Cardiac muscle cell (in vitro differentiated cells and primary cell): ENCODE results near the gene DIP2B. TPM values are rescaled to one million over a fixed set of nuclear protein-coding genes. Genes with fewer than 3 reads are reported as not detected.
A peak's percentile ranks its signal among the peaks of the same experiment; 100 is the strongest.

Source experiments
- DNase-seq, 2 donors: peaks; one replicate each; pipeline versions ENCODE4 v3.0.0 to v3.0.0-alpha.2; 2010 to 2017; ENCODE audit warnings: low read depth in 1 of 2, low spot score in 1 of 2
- H3K27ac ChIP-seq: fragments of 200-600 bp; sonication (generic); 2 replicates; pipeline ENCODE4 v1.5.1; 2016
- H3K27me3 ChIP-seq: fragments of 200-600 bp; sonication (generic); 2 replicates; pipeline ENCODE4 v1.6.0; 2016; ENCODE audit warnings: control low read depth
- H3K36me3 ChIP-seq: fragments of 200-600 bp; sonication (generic); 2 replicates; pipeline ENCODE4 v1.5.1; 2016; ENCODE audit warnings: control low read depth
- H3K4me1 ChIP-seq: fragments of 200-600 bp; sonication (generic); 2 replicates; pipeline ENCODE4 v1.8.1; 2017; ENCODE audit warnings: low read depth, mild to moderate bottlenecking, mixed run types
- H3K4me3 ChIP-seq: fragments of 200-600 bp; sonication (generic); 2 replicates; pipeline ENCODE4 v1.5.1; 2016; ENCODE audit warnings: mild to moderate bottlenecking
- H3K9me3 ChIP-seq: fragments of 200-600 bp; sonication (generic); 2 replicates; pipeline ENCODE4 v1.5.1; 2017; ENCODE audit warnings: low read depth, mild to moderate bottlenecking, control low read depth
- CTCF ChIP-seq: IDR thresholded peaks from 2 replicates; pipeline ENCODE4 v1.5.1; 2012; ENCODE audit warnings: low read depth, mild to moderate bottlenecking, low read length
- polyA plus RNA-seq: library from polyadenylated mRNA; unstranded; fragments of >200 nt; fragmentation: Nextera tagmentation; extraction: Ambion mirVana; gene quantifications from 2 replicates; pipeline ENCODE4 v1.2.1, GENCODE V29; 2016
- total RNA-seq: library from RNA; depleted of rRNA; stranded (reverse); fragments of >200 nt; gene quantifications from 2 replicates; pipeline ENCODE4 v1.2.3, GENCODE V29; 2016

Gene DIP2B
- total and polyA plus RNA-seq, 2 experiments from 2014 or later, result 15.5 to 55.1 TPM

- Histone ChIP-seq H3K27ac (no peak overlapping the region), H3K27me3 (no peaks in the 10 kb centered on the region), H3K4me3 (no peak overlapping the region), H3K4me1 (peaks cover 12% of the 10 kb centered on the region), H3K36me3 (peaks cover 46% of the 10 kb centered on the region), H3K9me3 (no peaks in the 10 kb centered on the region)
- TF ChIP-seq CTCF, result no peak
- DNase-seq, result no peak
Measured at GRCh38 chr12:50746431-50746830, 241.6 kb downstream of the DIP2B start.

- Histone ChIP-seq H3K36me3 (peaks cover 35% of the 10 kb centered on the region), H3K27me3 (no peaks in the 10 kb centered on the region), H3K9me3 (no peaks in the 10 kb centered on the region), H3K4me3 (no peak overlapping the region), H3K4me1 (peaks cover 24% of the 10 kb centered on the region), H3K27ac (peak overlapping the region; percentile 78)
- DNase-seq, result no peak
- no peak for TF ChIP-seq CTCF
Measured at GRCh38 chr12:50747817-50748216, 243.0 kb downstream of the DIP2B start.

GRCh38 chr12:50749459-50749882, 244.7 kb downstream of the DIP2B start:
- no peak for DNase-seq
- H3K27ac ChIP-seq, result peak overlapping the region; percentile 78

GRCh38 chr12:50750366-50750765, 245.6 kb downstream of the DIP2B start:
- Histone ChIP-seq H3K4me3 (no peak overlapping the region), H3K9me3 (no peaks in the 10 kb centered on the region), H3K36me3 (peaks cover 15% of the 10 kb centered on the region), H3K27me3 (no peaks in the 10 kb centered on the region), H3K27ac (peak overlapping the region; percentile 78), H3K4me1 (peaks cover 33% of the 10 kb centered on the region)
- TF ChIP-seq CTCF, result no peak
- DNase-seq, result no peak

More at GRCh38 chr12:50749459-50749882, 244.7 kb downstream of the DIP2B start:
- Histone ChIP-seq H3K9me3 (no peaks in the 10 kb centered on the region), H3K27me3 (no peaks in the 10 kb centered on the region), H3K4me1 (peaks cover 33% of the 10 kb centered on the region), H3K36me3 (peaks cover 24% of the 10 kb centered on the region), H3K4me3 (no peak overlapping the region)
- no peak for TF ChIP-seq CTCF

GRCh38 chr12:50751948-50752721, 247.3 kb downstream of the DIP2B start:
- Histone ChIP-seq H3K27me3 (no peaks in the 10 kb centered on the region), H3K4me1 (peaks cover 33% of the 10 kb centered on the region), H3K36me3 (peaks cover 4% of the 10 kb centered on the region), H3K4me3 (no peak overlapping the region), H3K27ac (peak overlapping the region; percentile 90), H3K9me3 (no peaks in the 10 kb centered on the region)
- no peak for TF ChIP-seq CTCF
- peak in 1 of 2 donors; percentile 23 for DNase-seq
